Measurements from ENCODE around the gene ABCA7. TPM values are rescaled to one million over a fixed set of nuclear protein-coding genes. Genes with fewer than 3 reads are reported as not detected.

The ABCA7 gene
- total and polyA plus RNA-seq, 2 of the 13 experiments (the other 11 are each of a cell fraction or from before 2014, with no cell fraction given), result 4.4 to 32.4 TPM

DNA sequence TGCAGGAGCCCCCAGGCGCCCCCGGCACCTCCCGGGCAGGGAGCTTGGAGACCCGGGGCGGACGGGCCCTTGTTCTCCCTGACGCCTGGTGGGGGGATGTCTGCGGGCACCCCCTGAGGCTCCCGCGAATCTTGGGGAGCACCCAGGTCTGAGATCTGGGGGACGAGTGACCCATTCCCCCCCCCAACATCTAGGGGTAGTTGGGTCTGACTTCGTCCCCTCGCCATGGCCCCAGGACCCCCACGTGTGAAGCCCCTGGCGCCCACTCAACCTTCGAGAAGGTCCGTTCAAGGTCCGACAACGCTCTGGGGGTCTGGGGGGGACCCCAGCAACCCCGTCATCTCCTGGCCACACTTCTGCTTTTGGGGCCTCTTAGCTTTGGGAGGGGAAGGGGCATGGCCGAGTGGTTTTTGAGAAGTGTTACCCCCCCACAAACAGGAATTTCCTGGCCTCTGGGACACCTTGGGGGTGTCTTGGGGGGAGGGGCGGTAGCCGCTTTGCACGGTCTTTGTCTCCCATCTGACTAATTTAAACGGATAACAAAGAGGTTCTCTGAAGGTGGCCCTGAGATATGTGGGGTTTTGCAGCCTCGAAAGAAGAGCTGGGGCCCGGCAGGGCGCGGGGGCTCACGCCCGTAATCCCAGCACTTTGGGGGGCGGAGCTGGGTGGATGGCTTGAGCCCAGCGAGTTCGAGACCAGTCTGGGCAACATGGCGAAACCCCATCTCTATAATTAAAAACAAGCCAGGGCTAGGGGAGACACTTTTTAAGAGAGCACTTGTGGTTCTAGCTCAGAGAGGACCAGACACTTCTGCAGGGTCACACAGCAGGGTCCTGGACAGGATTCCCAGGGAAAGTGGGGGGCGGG, 12.9 kb upstream of the ABCA7 start (continued):
- no peak for TF ChIP-seq ZNF407 (CRISPR knock-in tag; IDR thresholded peaks at IDR 0.05; ENCODE audit: not compliant biosample characterization)
- TF ChIP-seq MIXL1 (CRISPR knock-in tag; IDR thresholded peaks at IDR 0.05), result no peak
- TF ChIP-seq, protein P1, sequence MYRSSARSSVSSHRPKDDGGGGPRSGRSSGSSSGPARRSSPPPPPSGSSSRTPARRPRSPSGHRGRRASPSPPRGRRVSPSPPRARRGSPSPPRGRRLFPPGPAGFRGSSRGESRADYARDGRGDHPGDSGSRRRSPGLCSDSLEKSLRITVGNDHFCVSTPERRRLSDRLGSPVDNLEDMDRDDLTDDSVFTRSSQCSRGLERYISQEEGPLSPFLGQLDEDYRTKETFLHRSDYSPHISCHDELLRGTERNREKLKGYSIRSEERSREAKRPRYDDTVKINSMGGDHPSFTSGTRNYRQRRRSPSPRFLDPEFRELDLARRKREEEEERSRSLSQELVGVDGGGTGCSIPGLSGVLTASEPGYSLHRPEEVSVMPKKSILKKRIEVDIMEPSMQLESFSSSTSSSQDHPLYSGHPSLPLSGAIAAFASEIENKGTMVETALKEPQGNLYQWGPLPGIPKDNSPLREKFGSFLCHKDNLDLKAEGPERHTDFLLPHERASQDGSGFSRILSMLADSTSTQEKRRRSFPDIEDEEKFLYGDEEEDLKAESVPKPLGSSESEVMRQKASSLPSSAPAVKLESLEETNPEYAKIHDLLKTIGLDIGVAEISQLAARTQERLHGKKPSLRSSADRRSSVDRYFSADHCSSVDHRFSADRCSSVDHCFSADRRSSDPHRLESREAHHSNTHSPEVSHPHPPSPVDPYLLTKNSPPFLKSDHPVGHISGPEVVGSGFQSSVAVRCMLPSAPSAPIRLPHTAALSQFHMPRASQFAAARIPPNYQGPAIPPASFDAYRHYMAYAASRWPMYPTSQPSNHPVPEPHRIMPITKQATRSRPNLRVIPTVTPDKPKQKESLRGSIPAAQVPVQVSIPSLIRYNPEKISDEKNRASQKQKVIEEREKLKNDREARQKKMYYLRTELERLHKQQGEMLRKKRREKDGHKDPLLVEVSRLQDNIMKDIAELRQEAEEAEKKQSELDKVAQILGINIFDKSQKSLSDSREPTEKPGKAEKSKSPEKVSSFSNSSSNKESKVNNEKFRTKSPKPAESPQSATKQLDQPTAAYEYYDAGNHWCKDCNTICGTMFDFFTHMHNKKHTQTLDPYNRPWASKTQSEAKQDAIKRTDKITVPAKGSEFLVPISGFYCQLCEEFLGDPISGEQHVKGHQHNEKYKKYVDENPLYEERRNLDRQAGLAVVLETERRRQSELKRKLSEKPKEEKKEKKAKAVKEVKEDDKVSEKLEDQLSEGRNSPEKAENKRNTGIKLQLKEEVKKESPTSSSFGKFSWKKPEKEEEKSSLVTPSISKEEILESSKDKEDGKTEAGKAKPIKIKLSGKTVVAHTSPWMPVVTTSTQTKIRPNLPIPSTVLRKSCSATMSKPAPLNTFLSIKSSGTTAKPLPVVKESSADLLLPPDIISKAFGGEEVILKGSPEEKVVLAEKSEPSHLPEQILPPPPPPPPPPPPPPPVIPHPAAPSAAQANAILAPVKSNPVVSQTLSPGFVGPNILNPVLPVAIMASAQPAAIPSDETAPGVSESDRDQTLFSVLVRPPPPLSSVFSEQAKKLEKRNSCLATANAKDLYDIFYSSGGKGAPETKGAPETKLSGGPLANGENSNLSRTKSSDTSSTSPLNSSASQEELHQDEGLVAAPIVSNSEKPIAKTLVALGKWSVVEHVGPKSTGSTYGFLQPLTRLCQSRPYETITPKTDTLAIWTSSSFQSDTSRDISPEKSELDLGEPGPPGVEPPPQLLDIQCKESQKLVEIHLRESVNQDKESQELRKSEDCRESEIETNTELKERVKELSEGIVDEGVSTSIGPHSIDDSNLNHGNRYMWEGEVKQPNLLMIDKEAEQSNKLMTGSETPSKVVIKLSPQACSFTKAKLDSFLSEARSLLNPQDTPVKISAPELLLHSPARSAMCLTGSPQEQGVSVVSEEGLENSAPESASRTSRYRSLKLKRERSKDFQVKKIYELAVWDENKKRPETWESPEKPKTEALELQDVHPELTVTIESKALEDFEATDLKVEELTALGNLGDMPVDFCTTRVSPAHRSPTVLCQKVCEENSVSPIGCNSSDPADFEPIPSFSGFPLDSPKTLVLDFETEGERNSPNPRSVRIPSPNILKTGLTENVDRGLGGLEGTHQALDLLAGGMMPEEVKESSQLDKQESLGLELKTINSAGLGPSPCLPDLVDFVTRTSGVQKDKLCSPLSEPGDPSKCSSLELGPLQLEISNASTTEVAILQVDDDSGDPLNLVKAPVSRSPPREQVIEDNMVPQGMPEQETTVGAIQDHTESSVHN (CRISPR knock-in tag; IDR thresholded peaks at IDR 0.05), result no peak
- no peak for TF ChIP-seq PHF21A (CRISPR knock-in tag; IDR thresholded peaks at IDR 0.05)
- TF ChIP-seq, protein P2, sequence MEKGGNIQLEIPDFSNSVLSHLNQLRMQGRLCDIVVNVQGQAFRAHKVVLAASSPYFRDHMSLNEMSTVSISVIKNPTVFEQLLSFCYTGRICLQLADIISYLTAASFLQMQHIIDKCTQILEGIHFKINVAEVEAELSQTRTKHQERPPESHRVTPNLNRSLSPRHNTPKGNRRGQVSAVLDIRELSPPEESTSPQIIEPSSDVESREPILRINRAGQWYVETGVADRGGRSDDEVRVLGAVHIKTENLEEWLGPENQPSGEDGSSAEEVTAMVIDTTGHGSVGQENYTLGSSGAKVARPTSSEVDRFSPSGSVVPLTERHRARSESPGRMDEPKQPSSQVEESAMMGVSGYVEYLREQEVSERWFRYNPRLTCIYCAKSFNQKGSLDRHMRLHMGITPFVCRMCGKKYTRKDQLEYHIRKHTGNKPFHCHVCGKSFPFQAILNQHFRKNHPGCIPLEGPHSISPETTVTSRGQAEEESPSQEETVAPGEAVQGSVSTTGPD (CRISPR knock-in tag; IDR thresholded peaks at IDR 0.05), result no peak
- no peak for TF ChIP-seq ZMYM4 (CRISPR knock-in tag; IDR thresholded peaks at IDR 0.05)
- no peak for TF ChIP-seq KLF12 (CRISPR knock-in tag; IDR thresholded peaks at IDR 0.05; ENCODE audit: borderline replicate concordance)
- no peak for TF ChIP-seq ZNF230 (CRISPR knock-in tag; IDR thresholded peaks at IDR 0.05)
- no peak for TF ChIP-seq ZFY (CRISPR knock-in tag; IDR thresholded peaks at IDR 0.05)

All from HepG2 (cell line).